HEK293 (cell line): Measurements from ENCODE around the gene HP1BP3.

Experiments
- ELK4 ChIP-seq: IDR thresholded peaks from 2 replicates; pipeline ENCODE4 v1.6.1; 2011; ENCODE audit warnings: mild to moderate bottlenecking, low read depth, low read length, borderline replicate concordance
- HOXD13 ChIP-seq: sonication (generic); formaldehyde crosslinking; IDR thresholded peaks from 2 replicates; pipeline ENCODE4 v1.8.0; 2022; ENCODE audit warnings: missing genetic modification reagents, borderline replicate concordance
- INSM2 ChIP-seq: fragments of 450-650 bp; formaldehyde crosslinking; IDR thresholded peaks from 2 replicates; pipeline ENCODE4 v1.5.1; 2016; ENCODE audit warnings: missing biosample characterization, missing genetic modification characterization
- KLF17 ChIP-seq: fragments of 450-650 bp; formaldehyde crosslinking; IDR thresholded peaks from 2 replicates; pipeline ENCODE4 v1.5.1; 2016; ENCODE audit warnings: missing biosample characterization, missing genetic modification characterization
- KLF9 ChIP-seq: fragments of 450-650 bp; formaldehyde crosslinking; IDR thresholded peaks from 2 replicates; pipeline ENCODE4 v1.5.1; 2016; ENCODE audit warnings: missing biosample characterization, missing genetic modification characterization, low read depth
- OSR2 ChIP-seq: fragments of 450-650 bp; formaldehyde crosslinking; IDR thresholded peaks from 2 replicates; pipeline ENCODE4 v1.5.1; 2016; ENCODE audit warnings: missing biosample characterization, missing genetic modification characterization
- PRDM6 ChIP-seq: fragments of 450-650 bp; formaldehyde crosslinking; IDR thresholded peaks from 2 replicates; pipeline ENCODE4 v1.5.1; 2017; ENCODE audit warnings: missing biosample characterization, missing genetic modification characterization
- SP3 ChIP-seq: fragments of 450-650 bp; formaldehyde crosslinking; IDR thresholded peaks from 2 replicates; pipeline ENCODE4 v1.5.1; 2016; ENCODE audit warnings: missing biosample characterization, missing genetic modification characterization
- ZBTB8A ChIP-seq: fragments of 450-650 bp; formaldehyde crosslinking; IDR thresholded peaks from 2 replicates; pipeline ENCODE4 v1.5.1; 2016; ENCODE audit warnings: missing biosample characterization, missing genetic modification characterization
- ZIC2 ChIP-seq: fragments of 450-650 bp; formaldehyde crosslinking; IDR thresholded peaks from 2 replicates; pipeline ENCODE4 v1.5.1; 2016; ENCODE audit warnings: missing biosample characterization, missing genetic modification characterization
- ZNF174 ChIP-seq: fragments of 450-650 bp; formaldehyde crosslinking; IDR thresholded peaks from 2 replicates; pipeline ENCODE4 v1.5.0; 2017; ENCODE audit warnings: missing biosample characterization, mild to moderate bottlenecking, missing genetic modification characterization
- ZNF2 ChIP-seq: fragments of 450-650 bp; formaldehyde crosslinking; IDR thresholded peaks from 2 replicates; pipeline ENCODE4 v1.5.1; 2016; ENCODE audit warnings: missing biosample characterization, missing genetic modification characterization
- ZNF239 ChIP-seq: fragments of 450-650 bp; formaldehyde crosslinking; IDR thresholded peaks from 2 replicates; pipeline ENCODE4 v1.5.1; 2016; ENCODE audit warnings: missing biosample characterization, missing genetic modification characterization
- ZNF324 ChIP-seq: fragments of 450-650 bp; formaldehyde crosslinking; IDR thresholded peaks from 2 replicates; pipeline ENCODE4 v1.5.1; 2016; ENCODE audit warnings: missing biosample characterization, missing genetic modification characterization
- ZNF37A ChIP-seq: fragments of 450-650 bp; IDR thresholded peaks from 2 replicates; pipeline ENCODE4 v1.5.1; 2018; ENCODE audit warnings: missing biosample characterization, missing genetic modification characterization
- ZNF433 ChIP-seq: fragments of 450-650 bp; formaldehyde crosslinking; IDR thresholded peaks from 2 replicates; pipeline ENCODE4 v1.5.1; 2016; ENCODE audit warnings: missing biosample characterization, missing genetic modification characterization, low read depth
- ZNF48 ChIP-seq: fragments of 450-650 bp; formaldehyde crosslinking; IDR thresholded peaks from 2 replicates; pipeline ENCODE4 v1.5.1; 2016; ENCODE audit warnings: missing biosample characterization, missing genetic modification characterization
- ZNF561 ChIP-seq: fragments of 450-650 bp; IDR thresholded peaks from 2 replicates; pipeline ENCODE4 v1.5.1; 2018; ENCODE audit warnings: missing biosample characterization, missing genetic modification characterization, borderline replicate concordance
- ZNF639 ChIP-seq: fragments of 450-650 bp; formaldehyde crosslinking; IDR thresholded peaks from 2 replicates; pipeline ENCODE4 v1.5.1; 2016; ENCODE audit warnings: missing biosample characterization, missing genetic modification characterization
- ZNF692 ChIP-seq: fragments of 450-650 bp; formaldehyde crosslinking; IDR thresholded peaks from 2 replicates; pipeline ENCODE4 v1.5.1; 2016; ENCODE audit warnings: missing biosample characterization, missing genetic modification characterization
- ZNF704 ChIP-seq: fragments of 450-650 bp; formaldehyde crosslinking; IDR thresholded peaks from 2 replicates; pipeline ENCODE4 v1.5.1; 2016; ENCODE audit warnings: missing biosample characterization, missing genetic modification characterization
- ZNF776 ChIP-seq: fragments of 450-650 bp; formaldehyde crosslinking; IDR thresholded peaks from 2 replicates; pipeline ENCODE4 v1.5.0; 2017; ENCODE audit warnings: missing biosample characterization, missing genetic modification characterization, borderline replicate concordance
- ZNF785 ChIP-seq: fragments of 450-650 bp; formaldehyde crosslinking; IDR thresholded peaks from 2 replicates; pipeline ENCODE4 v1.5.1; 2016; ENCODE audit warnings: missing biosample characterization, missing genetic modification characterization
- ZSCAN16 ChIP-seq: fragments of 450-650 bp; formaldehyde crosslinking; IDR thresholded peaks from 2 replicates; pipeline ENCODE4 v1.5.1; 2016; ENCODE audit warnings: missing biosample characterization, missing genetic modification characterization
- TF ChIP-seq, protein P1 (sequence below): sonication (generic); formaldehyde crosslinking; IDR thresholded peaks from 2 replicates; pipeline ENCODE4 v1.8.1; 2022; ENCODE audit warnings: mild to moderate bottlenecking, moderate library complexity, missing genetic modification reagents
- TF ChIP-seq, protein P2 (sequence below): fragments of 450-650 bp; formaldehyde crosslinking; IDR thresholded peaks from 2 replicates; pipeline ENCODE4 v1.5.1; 2016; ENCODE audit warnings: missing biosample characterization, missing genetic modification characterization

The HP1BP3 gene

GRCh38 chr1:20732588-20733359 is 54.3 kb downstream of the HP1BP3 start, which contains the start of gene SH2D5 (continued):
- TF ChIP-seq ZNF785 (tag by site-specific recombination) (0 out of 2 replicates have a peak, but pooled peaks have one; percentile 11), ZNF174 (tag by site-specific recombination) (no peak), ZNF639 (tag by site-specific recombination) (no peak), OSR2 (no peak), SP3 (tag by site-specific recombination) (0 out of 2 replicates have a peak, but pooled peaks have one; percentile 25), ZNF704 (tag by site-specific recombination) (no peak), ZNF37A (tag by site-specific recombination) (no peak), ZNF324 (tag by site-specific recombination) (no peak), ZBTB8A (peak; percentile 83), ZNF433 (tag by site-specific recombination) (no peak), ZSCAN16 (no peak), INSM2 (tag by site-specific recombination) (peak; percentile 9; the same call in 1 of the 2 replicates), PRDM6 (tag by site-specific recombination) (no peak), ZNF48 (tag by site-specific recombination) (no peak), KLF17 (tag by site-specific recombination) (no peak; the same call in 1 of the 2 replicates), ZNF239 (no peak), ZNF2 (peak; percentile 68), ZNF692 (tag by site-specific recombination) (no peak; the same call in 1 of the 2 replicates), ZIC2 (tag by site-specific recombination) (peak; percentile 88), HOXD13 (CRISPR knock-in tag) (no peak), KLF9 (peak; percentile 66; the same call in 1 of the 2 replicates), ELK4 (no peak), ZNF776 (tag by site-specific recombination) (no peak), ZNF561 (tag by site-specific recombination) (no peak)
- TF ChIP-seq, protein P1, sequence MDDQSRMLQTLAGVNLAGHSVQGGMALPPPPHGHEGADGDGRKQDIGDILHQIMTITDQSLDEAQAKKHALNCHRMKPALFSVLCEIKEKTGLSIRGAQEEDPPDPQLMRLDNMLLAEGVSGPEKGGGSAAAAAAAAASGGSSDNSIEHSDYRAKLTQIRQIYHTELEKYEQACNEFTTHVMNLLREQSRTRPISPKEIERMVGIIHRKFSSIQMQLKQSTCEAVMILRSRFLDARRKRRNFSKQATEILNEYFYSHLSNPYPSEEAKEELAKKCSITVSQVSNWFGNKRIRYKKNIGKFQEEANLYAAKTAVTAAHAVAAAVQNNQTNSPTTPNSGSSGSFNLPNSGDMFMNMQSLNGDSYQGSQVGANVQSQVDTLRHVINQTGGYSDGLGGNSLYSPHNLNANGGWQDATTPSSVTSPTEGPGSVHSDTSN (CRISPR knock-in tag): no peak
- TF ChIP-seq, protein P2, sequence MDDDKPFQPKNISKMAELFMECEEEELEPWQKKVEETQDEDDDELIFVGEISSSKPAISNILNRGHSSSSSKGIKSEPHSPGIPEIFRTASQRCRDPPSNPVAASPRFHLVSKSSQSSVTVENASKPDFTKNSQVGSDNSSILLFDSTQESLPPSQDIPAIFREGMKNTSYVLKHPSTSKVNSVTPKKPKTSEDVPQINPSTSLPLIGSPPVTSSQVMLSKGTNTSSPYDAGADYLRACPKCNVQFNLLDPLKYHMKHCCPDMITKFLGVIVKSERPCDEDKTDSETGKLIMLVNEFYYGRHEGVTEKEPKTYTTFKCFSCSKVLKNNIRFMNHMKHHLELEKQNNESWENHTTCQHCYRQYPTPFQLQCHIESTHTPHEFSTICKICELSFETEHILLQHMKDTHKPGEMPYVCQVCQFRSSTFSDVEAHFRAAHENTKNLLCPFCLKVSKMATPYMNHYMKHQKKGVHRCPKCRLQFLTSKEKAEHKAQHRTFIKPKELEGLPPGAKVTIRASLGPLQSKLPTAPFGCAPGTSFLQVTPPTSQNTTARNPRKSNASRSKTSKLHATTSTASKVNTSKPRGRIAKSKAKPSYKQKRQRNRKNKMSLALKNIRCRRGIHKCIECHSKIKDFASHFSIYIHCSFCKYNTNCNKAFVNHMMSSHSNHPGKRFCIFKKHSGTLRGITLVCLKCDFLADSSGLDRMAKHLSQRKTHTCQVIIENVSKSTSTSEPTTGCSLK (tag by site-specific recombination): no peak
